Spleen (tissue), 11 donors: ENCODE measurements around the gene MUC20. TPM values are rescaled to one million over a fixed set of nuclear protein-coding genes. Genes with fewer than 3 reads are reported as not detected.
A peak's percentile ranks its signal among the peaks of the same experiment; 100 is the strongest.

Experiments used
- DNase-seq: peaks from one replicate; pipeline ENCODE4 v3.0.0-alpha.2; 2020
- H3K27ac ChIP-seq, 8 donors: fragments of 200-600 bp; sonication (generic) in 7 of 8; 1 replicate in 4 of 8; 2 replicates in 4 of 8; pipeline versions ENCODE4 v1.5.0 to v1.8.0; 2016 to 2021; ENCODE audit warnings: inconsistent platforms in 4 of 8, mild to moderate bottlenecking in 4 of 8, moderate library complexity in 1 of 8
- H3K27me3 ChIP-seq, 7 donors: fragments of 200-600 bp; sonication (generic) in 6 of 7; replicated peaks in 1 of 7; 1 replicate in 4 of 7; 2 replicates in 3 of 7; pipeline versions ENCODE4 v1.5.0 to v1.8.0; 2016 to 2021; ENCODE audit warnings: inconsistent platforms in 3 of 7, mild to moderate bottlenecking in 1 of 7
- H3K36me3 ChIP-seq, 6 donors: fragments of 200-600 bp; sonication (generic) in 5 of 6; 1 replicate in 4 of 6; 2 replicates in 2 of 6; pipeline versions ENCODE4 v1.5.0 to v1.8.0; 2016 to 2021; ENCODE audit warnings: inconsistent platforms in 2 of 6
- H3K4me1 ChIP-seq, 6 donors: fragments of 200-600 bp; sonication (generic) in 5 of 6; 1 replicate in 3 of 6; 2 replicates in 3 of 6; pipeline versions ENCODE4 v1.5.0 to v1.8.0; 2016 to 2021; ENCODE audit warnings: inconsistent platforms in 3 of 6
- H3K4me3 ChIP-seq, 8 donors: fragments of 200-600 bp; sonication (generic) in 7 of 8; 1 replicate in 4 of 8; 2 replicates in 4 of 8; pipeline versions ENCODE4 v1.5.0 to v1.8.0; 2016 to 2021; ENCODE audit warnings: inconsistent platforms in 4 of 8, mild to moderate bottlenecking in 4 of 8, moderate library complexity in 2 of 8
- H3K9me3 ChIP-seq, 8 donors: fragments of 200-600 bp; sonication (generic) in 7 of 8; 1 replicate in 4 of 8; 2 replicates in 4 of 8; pipeline versions ENCODE4 v1.5.0 to v1.8.0; 2016 to 2021; ENCODE audit warnings: inconsistent platforms in 4 of 8
- CTCF ChIP-seq, 11 experiments: fragments of 200-600 bp in 7 of 11; fragments of 450-650 bp in 4 of 11; sonication (generic) in 4 of 11; IDR thresholded peaks in 8 of 11; conservative IDR thresholded peaks in 3 of 11; 1 replicate in 7 of 11; 2 replicates in 4 of 11; pipeline versions ENCODE4 v1.4.0 to v1.8.0; 2016 to 2021; ENCODE audit warnings: antibody characterized with exemption in 11 of 11, inconsistent platforms in 4 of 11, mild to moderate bottlenecking in 1 of 11
- POLR2A ChIP-seq, 3 donors: fragments of 450-650 bp; IDR thresholded peaks; one replicate each; pipeline ENCODE4 v1.5.1; 2017; ENCODE audit warnings: antibody characterized with exemption in 3 of 3, mild to moderate bottlenecking in 1 of 3
- POLR2AphosphoS5 ChIP-seq, 3 donors: sonication (generic); formaldehyde crosslinking; IDR thresholded peaks; one replicate each; pipeline ENCODE4 v1.5.1; 2017; ENCODE audit warnings: antibody characterized with exemption in 3 of 3
- WGBS, 5 donors: extraction: QIAGEN DNeasy Blood & Tissue Kit in 3 of 5; methylation state at CpG; one replicate each; pipeline versions ENCODE4 v1.1.5 to v1.1.7; 2013 to 2018; 5-methylcytosine and 5-hydroxymethylcytosine counted together
- intact Hi-C: fragments of 100-400 bp; cut with DNase I; formaldehyde crosslinking; loops from one replicate; pipeline ENCODE4 v1.15.0; 2023; ENCODE audit warnings: low total_unique reads
- polyA plus RNA-seq, 3 donors: library from polyadenylated mRNA; stranded (reverse); fragments of 200-250 nt; gene quantifications; one replicate each; pipeline ENCODE4 v1.2.1, GENCODE V29; 2013
- total RNA-seq, 7 donors: library from RNA; depleted of rRNA in 3 of 7; stranded (reverse); fragments of >200 nt in 3 of 7; fragmentation: NEBNext Ultra II Directional in 4 of 7; extraction: Animal tissue kit (Norgen Biotek cat#: 25700) in 4 of 7; gene quantifications; one replicate each; pipeline versions ENCODE4 v1.1.0 to v1.2.1, GENCODE V29; 2016 to 2021
- donor health status: healthy with polysubstance abuse.
- donor health status: DM: no; HTN: no; CAD: no; lungs with moderate emphysema.
- donor health status: DM: no; HTN: no; CAD: no.
- donor health status: Bipolar disorder and iron deficiency.
- donor health status: healthy.
- donor health status: DM: no; HTN: no; CAD: no.
- donor health status: DM: yes; HTN: yes; CAD: no.

The MUC20 gene
- total and polyA plus RNA-seq, 10 donors: 0.38 to 13.6 (median 3.2) TPM

GRCh38 chr3:195738274-195739044, 17.7 kb downstream of the MUC20 start:
- peaks cover 0 to 41% (median 0%) of the 10 kb centered on the region in 6 donors for H3K36me3 ChIP-seq
- H3K27ac ChIP-seq: no peak overlapping the region
- H3K4me3 ChIP-seq: no peak overlapping the region
- intact Hi-C loops: no loop called here
- WGBS, 5 donors: 81 to 91% (median 88%) methylated on average over 13 to 14 of the region's 14 CpGs
- no peak for DNase-seq
- H3K4me1 ChIP-seq: no peaks in the 10 kb centered on the region
- TF ChIP-seq POLR2AphosphoS5 (IDR thresholded peaks at IDR 0.05) (no peak), POLR2A (IDR thresholded peaks at IDR 0.05) (no peak), CTCF (IDR thresholded peaks at IDR 0.05 in 8 of 11, conservative IDR thresholded peaks at IDR 0.05 in 3 of 11) (no peak)
- no peaks in the 10 kb centered on the region for H3K27me3 ChIP-seq
- no peaks in the 10 kb centered on the region for H3K9me3 ChIP-seq

- DNase-seq: no peak
- intact Hi-C loops: no loop called here
- no peaks in the 10 kb centered on the region for H3K9me3 ChIP-seq
- H3K36me3 ChIP-seq: peaks cover 0 to 31% (median 0%) of the 10 kb centered on the region in 6 donors
- H3K27me3 ChIP-seq: no peaks in the 10 kb centered on the region
- H3K4me3 ChIP-seq: no peak overlapping the region
- no peak overlapping the region for H3K27ac ChIP-seq
- whole genome bisulfite sequencing, 5 donors: 78 to 94% (median 82%) methylated on average over 12 to 13 of the region's 13 CpGs
- H3K4me1 ChIP-seq: no peaks in the 10 kb centered on the region
- TF ChIP-seq POLR2A (IDR thresholded peaks at IDR 0.05) (no peak), POLR2AphosphoS5 (IDR thresholded peaks at IDR 0.05) (no peak), CTCF (IDR thresholded peaks at IDR 0.05 in 8 of 11, conservative IDR thresholded peaks at IDR 0.05 in 3 of 11) (no peak)
These were observed 18.9 kb downstream of the MUC20 start for GRCh38 chr3:195739561-195740111.

GRCh38 chr3:195744437-195744836, 23.7 kb downstream of the MUC20 start:
- Histone ChIP-seq H3K9me3 (no peaks in the 10 kb centered on the region), H3K36me3 (no peaks in the 10 kb centered on the region), H3K27me3 (peaks cover 0 to 25% (median 0%) of the 10 kb centered on the region in 7 donors), H3K27ac (no peak overlapping the region), H3K4me3 (no peak overlapping the region), H3K4me1 (peaks cover 0 to 16% (median 4%) of the 10 kb centered on the region in 6 donors)
- intact Hi-C loops: no loop called here
- DNase-seq: no peak
- 74 to 89% (median 80%) methylated on average over 4 of the region's 4 CpGs for WGBS, 5 donors
- TF ChIP-seq POLR2A (IDR thresholded peaks at IDR 0.05) (no peak), POLR2AphosphoS5 (IDR thresholded peaks at IDR 0.05) (no peak), CTCF (IDR thresholded peaks at IDR 0.05 in 8 of 11, conservative IDR thresholded peaks at IDR 0.05 in 3 of 11) (no peak)

- Histone ChIP-seq H3K27ac (no peak overlapping the region), H3K36me3 (no peaks in the 10 kb centered on the region), H3K27me3 (peaks cover 0 to 25% (median 0%) of the 10 kb centered on the region in 7 donors), H3K4me1 (peaks cover 0 to 16% (median 4%) of the 10 kb centered on the region in 6 donors), H3K4me3 (no peak overlapping the region), H3K9me3 (no peaks in the 10 kb centered on the region)
- intact Hi-C loops: no loop called here
- TF ChIP-seq POLR2AphosphoS5 (IDR thresholded peaks at IDR 0.05): no peak
- TF ChIP-seq CTCF (IDR thresholded peaks at IDR 0.05 in 8 of 11, conservative IDR thresholded peaks at IDR 0.05 in 3 of 11): no peak
- no peak for TF ChIP-seq POLR2A (IDR thresholded peaks at IDR 0.05)
- 75 to 81% (median 80%) methylated on average over 8 of the region's 8 CpGs for WGBS, 5 donors
- DNase-seq: peak; percentile 15
These were observed 25.6 kb downstream of the MUC20 start for GRCh38 chr3:195746346-195746745.
